KOPT-K1 (cell line): Measurements from ENCODE around the gene PID1.

ENCODE experiments used
- H3K27ac ChIP-seq: fragments of 200-600 bp; sonication (generic); 2 replicates; pipeline ENCODE4 v1.5.1; 2016; ENCODE audit warnings: antibody characterized with exemption, mild to moderate bottlenecking, low read depth, low read length; ENCODE audit not compliant: poor library complexity, severe bottlenecking
- H3K36me3 ChIP-seq: fragments of 200-600 bp; sonication (generic); 2 replicates; pipeline ENCODE4 v1.5.1; 2017; ENCODE audit warnings: antibody characterized with exemption, mild to moderate bottlenecking, low read length, moderate library complexity; ENCODE audit not compliant: insufficient read depth
- H3K9me3 ChIP-seq: fragments of 200-600 bp; sonication (generic); 2 replicates; pipeline ENCODE4 v1.5.1; 2017; ENCODE audit warnings: antibody characterized with exemption, low read length, mild to moderate bottlenecking; ENCODE audit not compliant: insufficient read depth, poor library complexity, severe bottlenecking

PID1 gene

DNA sequence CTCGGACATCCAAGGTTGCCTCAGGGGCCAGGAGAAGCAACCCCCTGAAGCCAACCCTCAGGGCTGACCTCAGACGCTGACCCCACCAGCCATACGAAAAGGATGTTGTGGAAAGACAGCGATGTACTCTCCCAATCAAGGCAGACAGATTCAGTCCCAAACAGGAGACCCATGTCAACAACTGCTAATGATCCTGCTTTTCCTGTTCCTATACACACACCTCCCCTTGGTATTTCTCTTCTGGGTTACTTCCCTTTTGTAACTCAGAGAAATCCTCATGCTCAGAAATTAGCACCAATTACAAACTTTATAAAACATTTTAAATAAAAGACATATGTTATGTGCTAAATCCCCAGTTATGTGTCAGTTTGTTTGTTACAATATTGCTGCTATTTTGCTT, 120.8 kb downstream of the PID1 start:
- Histone ChIP-seq H3K9me3 (no peaks in the 10 kb centered on the region), H3K27ac (no peak overlapping the region), H3K36me3 (no peaks in the 10 kb centered on the region)

DNA sequence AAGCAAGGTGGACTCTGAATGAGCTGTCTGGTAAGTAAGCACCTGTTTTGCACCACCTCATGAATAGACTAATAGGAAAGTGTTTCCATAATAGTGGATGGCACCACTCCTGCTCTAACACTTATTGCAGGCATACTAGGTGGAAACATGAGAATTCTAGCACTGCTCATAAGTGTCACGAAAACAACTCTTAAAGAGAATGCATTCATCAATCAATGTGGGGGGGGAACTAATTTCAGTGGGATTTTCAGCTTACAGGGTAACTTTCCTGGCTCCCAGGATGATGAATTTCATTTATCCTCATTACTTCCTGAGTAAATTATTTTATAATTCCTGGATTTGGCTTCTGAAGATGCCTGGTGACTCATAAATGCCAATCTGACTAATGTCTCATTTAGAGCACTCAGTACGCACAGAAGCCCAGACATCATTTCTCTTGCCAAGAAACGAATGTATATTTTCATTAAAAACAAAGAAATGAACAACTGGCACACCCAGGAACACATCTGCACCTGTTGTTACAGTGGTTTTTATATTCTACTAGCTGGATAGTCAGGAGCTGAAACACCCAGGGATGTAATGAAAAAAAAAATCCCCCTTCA, 129.6 kb downstream of the PID1 start:
- Histone ChIP-seq H3K9me3 (no peaks in the 10 kb centered on the region), H3K27ac (no peak overlapping the region), H3K36me3 (no peaks in the 10 kb centered on the region)

DNA sequence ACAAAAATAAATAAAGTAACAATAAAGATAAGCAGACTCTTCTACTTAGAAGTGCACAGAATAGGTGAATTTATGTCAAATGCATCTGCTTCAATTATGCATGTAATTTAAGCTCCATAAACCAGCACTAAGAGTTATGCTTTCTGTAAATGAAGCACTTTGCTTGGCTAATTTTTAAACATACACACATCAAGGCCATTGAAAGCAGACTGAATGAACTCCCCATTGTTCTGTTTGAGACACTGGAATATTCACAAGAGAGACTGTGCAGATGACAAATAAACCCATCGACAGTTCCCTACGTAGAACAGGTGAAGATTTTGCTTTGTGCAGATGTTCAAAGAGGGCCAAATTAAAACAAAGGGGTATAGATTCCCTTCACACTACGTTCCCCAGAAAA, 133.4 kb downstream of the PID1 start:
- H3K27ac ChIP-seq: no peak overlapping the region
- H3K36me3 ChIP-seq: no peaks in the 10 kb centered on the region
- no peaks in the 10 kb centered on the region for H3K9me3 ChIP-seq

DNA sequence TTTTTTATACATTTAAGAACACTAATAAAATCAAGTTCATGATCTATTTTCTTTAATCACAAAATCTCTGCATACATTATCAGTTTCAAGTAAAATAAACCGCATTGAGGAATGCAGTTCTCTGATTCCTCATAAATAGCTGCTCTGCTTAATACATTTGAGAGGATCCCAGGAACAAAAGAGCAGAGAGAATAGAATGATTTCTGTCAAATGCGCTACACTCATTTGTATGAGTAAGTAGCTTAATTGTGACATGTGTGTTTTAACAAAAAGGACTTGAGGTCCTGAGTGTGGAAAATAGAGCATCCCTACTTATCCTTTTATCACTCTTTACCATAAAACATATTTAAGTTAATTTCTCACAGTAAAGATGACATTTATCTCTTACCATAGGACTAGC, 134.0 kb downstream of the PID1 start:
- Histone ChIP-seq H3K27ac (no peak overlapping the region), H3K9me3 (no peaks in the 10 kb centered on the region), H3K36me3 (no peaks in the 10 kb centered on the region)

DNA sequence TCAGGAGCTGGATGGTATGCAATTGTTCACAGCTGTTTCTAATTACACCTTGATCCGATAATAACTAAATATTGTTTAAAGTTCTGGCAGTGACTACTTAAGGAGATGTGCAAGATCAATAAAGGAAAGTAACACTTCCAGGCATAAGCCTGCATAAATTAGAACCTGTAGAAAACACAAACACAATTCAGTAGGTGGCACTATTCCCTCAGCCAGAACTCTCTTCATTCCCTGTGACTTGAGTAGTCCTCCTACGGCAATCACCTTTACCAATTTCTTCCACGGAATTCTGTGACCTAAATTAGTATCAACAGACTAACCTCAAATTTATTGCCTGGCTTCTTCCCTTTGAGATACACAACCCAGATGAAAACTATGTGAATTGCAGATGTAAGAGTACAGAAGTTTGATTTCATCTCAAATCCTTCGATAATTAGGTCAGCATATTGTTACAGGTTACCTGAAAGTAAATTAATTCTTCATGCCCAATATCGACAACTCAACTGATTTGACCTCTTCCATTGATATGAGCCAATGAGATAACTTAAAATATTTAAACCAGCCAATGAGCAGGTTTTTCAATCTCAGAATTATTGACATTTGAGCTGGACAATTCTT, 137.8 kb downstream of the PID1 start:
- no peaks in the 10 kb centered on the region for H3K36me3 ChIP-seq
- H3K27ac ChIP-seq: no peak overlapping the region
- no peaks in the 10 kb centered on the region for H3K9me3 ChIP-seq

DNA sequence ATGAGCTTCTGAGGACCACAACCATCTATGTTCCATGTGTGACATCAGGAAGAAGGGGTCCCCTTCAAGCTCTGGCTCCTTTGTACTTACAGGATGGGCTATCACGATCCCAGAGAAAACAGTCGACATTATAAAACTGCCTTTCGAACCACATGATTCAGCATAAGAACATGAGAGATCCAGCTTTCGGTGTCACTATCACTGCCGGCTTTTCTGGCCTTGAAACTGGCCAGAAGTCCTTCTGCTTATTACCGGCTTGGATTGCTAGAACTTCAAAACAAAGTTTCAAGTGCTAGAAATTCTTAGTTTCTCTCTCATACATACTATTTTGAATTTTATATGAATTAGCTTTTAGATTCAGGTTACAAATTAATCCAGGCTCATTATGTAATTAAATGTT, 138.9 kb downstream of the PID1 start:
- H3K27ac ChIP-seq: no peak overlapping the region
- no peaks in the 10 kb centered on the region for H3K36me3 ChIP-seq
- H3K9me3 ChIP-seq: no peaks in the 10 kb centered on the region

DNA sequence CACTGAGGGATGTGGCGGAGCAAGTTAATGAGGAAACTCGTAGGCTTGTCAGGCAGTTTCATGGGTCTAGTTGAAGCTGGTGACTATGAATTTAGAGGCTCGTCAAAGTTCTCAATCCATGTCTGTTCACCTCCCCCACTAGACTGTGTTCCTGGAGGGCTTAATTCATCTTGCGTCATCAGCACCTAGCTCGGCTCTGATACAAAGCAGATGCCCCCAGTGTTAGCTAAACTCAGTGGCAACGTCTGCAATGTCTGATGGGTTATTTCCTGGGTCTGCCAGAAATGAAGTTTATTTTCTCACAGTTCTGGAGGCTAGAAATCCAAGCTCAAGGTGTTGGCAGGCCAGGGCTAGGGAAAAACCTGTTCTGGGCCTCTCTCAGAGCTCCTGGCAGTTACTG, 140.6 kb downstream of the PID1 start:
- no peaks in the 10 kb centered on the region for H3K36me3 ChIP-seq
- no peaks in the 10 kb centered on the region for H3K9me3 ChIP-seq
- no peak overlapping the region for H3K27ac ChIP-seq

DNA sequence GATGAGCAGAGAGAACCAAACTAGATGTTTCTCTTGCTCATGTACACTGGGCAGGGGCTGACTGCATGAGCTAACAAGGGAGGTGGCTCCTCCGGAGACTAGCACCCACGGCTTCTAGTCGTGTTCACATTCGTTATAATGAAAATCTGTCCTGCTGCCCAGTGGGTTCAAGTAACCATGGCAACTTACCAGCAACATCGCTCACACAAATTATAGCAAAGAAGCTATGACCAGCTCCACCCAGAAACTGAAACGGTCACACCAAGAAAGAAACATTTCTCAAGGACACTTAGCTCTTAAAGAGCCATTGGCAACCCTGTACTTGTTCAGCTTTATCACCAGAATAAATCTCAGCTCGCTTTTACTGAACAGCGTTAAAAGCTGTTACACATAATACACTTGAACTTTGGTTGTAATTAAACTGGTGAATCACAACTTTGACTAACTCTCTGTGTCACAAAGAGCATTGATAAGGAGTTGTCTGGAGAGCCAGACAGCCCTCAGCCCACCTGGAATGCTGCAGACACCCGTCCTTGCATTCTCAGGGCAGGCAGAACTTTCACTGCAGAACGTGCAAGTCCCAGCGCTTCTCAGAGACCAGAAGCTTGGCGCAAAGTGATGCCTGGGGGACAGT, 141.2 kb downstream of the PID1 start:
- Histone ChIP-seq H3K27ac (no peak overlapping the region), H3K36me3 (no peaks in the 10 kb centered on the region)

DNA sequence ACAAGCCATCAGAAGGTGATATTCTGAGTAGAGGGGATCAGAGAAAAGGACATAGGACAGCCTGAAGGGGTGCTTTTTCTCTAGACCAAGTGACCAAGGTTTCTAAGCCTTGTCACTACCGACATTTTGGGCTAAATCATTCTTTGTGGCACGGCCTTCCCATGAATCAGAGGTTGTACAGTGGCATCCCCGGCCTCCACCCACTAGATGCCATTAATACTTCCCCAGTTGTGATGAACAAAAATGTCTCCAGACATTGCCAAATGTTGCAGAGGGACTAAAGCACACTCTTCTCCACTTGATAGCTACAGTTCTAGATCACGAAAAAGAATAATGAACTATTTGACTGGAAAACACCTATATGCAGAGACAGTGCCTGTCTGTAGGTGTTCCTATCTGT, 143.6 kb downstream of the PID1 start:
- H3K36me3 ChIP-seq: no peaks in the 10 kb centered on the region
- H3K9me3 ChIP-seq: no peaks in the 10 kb centered on the region
- no peak overlapping the region for H3K27ac ChIP-seq

More for the DNA sequence above, 141.2 kb downstream of the PID1 start:
- H3K9me3 ChIP-seq: no peaks in the 10 kb centered on the region

DNA sequence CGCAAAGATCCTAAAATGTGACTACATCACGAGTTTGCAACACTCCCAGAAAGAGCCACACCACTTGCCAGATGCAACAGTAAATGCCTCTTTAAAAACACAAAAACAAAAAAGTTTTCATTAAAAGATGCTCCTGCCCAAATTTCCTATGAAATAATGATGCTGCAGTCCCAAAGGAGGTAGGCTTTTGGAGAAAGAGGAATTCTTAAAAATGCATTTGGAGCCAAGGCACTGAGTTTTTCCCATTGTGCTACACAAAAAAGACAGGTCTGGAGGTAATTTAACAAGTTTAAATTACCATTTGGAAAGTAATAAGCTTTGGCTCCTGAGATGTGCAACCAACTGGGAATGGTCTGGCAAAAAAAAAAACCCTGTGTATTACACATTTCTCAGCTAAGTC, 145.0 kb downstream of the PID1 start:
- Histone ChIP-seq H3K27ac (no peak overlapping the region), H3K9me3 (no peaks in the 10 kb centered on the region), H3K36me3 (no peaks in the 10 kb centered on the region)

DNA sequence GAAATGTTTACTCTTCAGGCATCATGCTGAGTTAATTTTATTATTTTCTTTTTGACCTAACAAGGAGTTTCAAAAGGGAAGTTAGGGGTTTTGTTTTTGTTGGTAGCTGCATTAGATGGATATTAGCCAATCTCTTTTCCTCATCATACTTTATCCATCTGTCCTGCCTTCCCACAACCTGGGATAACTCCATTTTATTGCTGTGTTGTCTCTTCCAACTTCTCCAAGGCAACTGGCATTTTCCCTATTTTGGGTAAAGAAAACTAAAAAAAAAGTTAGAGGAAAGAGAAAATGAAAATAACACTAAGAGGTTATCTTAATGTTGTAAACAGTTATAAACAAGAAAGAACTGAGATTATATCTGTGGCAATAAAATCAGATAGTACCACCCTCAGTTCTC, 147.0 kb downstream of the PID1 start:
- Histone ChIP-seq H3K27ac (no peak overlapping the region), H3K36me3 (no peaks in the 10 kb centered on the region), H3K9me3 (no peaks in the 10 kb centered on the region)

DNA sequence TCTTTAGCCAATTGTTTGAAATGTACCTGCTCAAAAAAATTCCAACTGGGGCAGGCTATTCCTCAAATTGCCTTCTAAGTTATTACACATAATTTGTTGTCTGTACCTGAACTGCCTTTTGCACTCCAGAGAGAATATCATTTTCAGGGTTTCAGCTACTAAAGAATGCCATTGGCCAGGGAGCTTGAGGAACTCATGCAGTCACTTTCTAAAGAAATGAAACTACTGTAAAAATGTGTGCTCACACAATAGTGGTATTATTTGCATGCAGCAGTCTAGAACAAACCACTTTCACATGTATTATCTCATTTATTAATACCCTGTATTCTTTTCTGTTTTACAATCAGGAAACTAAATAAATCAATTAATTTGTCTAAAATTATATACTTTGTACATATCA, 152.2 kb downstream of the PID1 start:
- H3K9me3 ChIP-seq: no peaks in the 10 kb centered on the region
- H3K27ac ChIP-seq: no peak overlapping the region
- H3K36me3 ChIP-seq: no peaks in the 10 kb centered on the region

DNA sequence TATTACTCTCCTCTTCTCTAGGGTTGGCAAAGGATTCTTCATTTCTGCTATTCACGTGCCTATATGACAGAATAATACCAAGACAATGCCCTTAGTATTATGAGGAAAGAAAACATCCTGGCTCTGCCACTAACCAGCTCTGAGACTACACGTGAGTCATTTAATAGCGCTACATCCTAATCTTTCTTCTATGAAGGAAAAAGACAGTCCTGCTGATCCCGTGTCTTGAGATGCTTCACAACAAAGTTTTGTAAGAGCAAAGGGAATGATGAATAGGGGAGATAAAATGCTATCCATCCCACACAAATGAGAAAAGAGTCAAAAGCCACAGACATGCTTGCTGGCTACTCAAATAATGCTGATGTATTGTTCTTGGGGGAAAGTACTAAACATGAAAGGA, 152.8 kb downstream of the PID1 start:
- H3K9me3 ChIP-seq: no peaks in the 10 kb centered on the region
- H3K27ac ChIP-seq: no peak overlapping the region
- no peaks in the 10 kb centered on the region for H3K36me3 ChIP-seq

DNA sequence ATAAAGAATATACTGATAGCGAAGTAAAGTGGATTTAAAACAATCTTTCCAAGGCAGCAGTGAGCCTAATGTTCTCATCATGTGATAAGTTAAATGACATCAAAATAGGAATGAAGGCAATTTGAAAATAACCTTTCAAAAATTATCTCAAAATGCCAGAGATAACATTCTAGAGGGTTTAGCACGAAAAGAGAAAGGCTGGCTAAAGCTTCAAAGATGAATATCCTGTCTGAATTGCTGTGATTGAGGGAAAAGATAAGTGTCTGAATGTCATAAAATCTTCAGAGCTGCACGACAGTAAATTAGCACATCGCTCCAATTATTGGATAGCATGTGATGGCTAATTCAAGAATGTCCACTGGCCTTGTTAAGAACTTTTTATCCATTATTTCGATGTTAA, 159.3 kb downstream of the PID1 start:
- Histone ChIP-seq H3K9me3 (no peaks in the 10 kb centered on the region), H3K36me3 (no peaks in the 10 kb centered on the region), H3K27ac (no peak overlapping the region)

DNA sequence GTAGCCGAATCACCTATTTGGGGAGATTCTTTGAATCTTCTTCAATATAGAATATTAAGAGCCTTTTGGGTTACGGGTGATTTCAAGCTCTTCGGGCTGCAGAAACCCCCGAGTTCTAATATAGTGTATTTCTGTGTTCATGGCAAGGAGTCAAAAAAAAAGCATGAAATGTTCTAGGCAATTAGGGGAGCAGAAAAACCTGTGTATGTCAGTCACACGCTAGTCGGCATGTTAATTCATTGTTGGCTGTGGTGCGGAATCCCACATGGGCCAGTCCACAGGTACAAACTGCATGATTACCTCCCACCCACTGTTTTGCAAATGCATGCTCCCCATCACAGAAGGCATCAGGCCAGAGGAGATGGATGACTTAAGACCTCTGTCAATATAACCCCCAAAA, 161.9 kb downstream of the PID1 start:
- Histone ChIP-seq H3K9me3 (no peaks in the 10 kb centered on the region), H3K36me3 (no peaks in the 10 kb centered on the region)

DNA sequence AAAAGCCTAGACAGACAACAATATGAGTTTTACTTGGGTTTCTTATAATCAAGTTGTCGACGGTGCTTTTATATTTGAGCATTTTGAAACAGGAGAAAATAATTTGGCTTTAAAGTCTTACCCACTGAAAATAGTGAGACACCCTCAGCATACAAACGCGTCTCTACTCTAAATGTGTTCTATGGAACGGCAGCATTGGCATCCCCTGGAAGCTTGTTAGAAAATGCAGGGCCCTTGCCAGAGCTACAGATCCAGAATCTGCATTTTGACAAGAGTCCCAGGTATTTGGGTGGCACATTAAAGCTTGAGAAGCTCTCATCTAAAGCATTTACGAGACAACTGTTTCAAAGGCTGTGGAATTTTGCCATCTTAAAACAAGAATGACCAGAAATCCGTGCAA, 163.5 kb downstream of the PID1 start:
- no peak overlapping the region for H3K27ac ChIP-seq
- H3K36me3 ChIP-seq: no peaks in the 10 kb centered on the region
- no peaks in the 10 kb centered on the region for H3K9me3 ChIP-seq

More for the DNA sequence above, 161.9 kb downstream of the PID1 start:
- no peak overlapping the region for H3K27ac ChIP-seq
